DMS79 treated with DMSO at 0.1 percent for 48 hours (cell line): ENCODE results near the gene EEF1A2.

ENCODE experiments used
- DNase-seq: peaks from one replicate; lab custom pipeline; 2025; lab: John Stamatoyannopoulos, UW

Gene EEF1A2

GRCh38 chr20:63449796-63450730, 48.8 kb downstream of the EEF1A2 start:
- no peak for DNase-seq

GRCh38 chr20:63449025-63449424, 49.9 kb downstream of the EEF1A2 start:
- DNase-seq = no peak

- no peak for DNase-seq
Observed at GRCh38 chr20:63448031-63448430, 50.9 kb downstream of the EEF1A2 start.

GRCh38 chr20:63447320-63447719, 51.6 kb downstream of the EEF1A2 start:
- no peak for DNase-seq

- DNase-seq = no peak
Observed at GRCh38 chr20:63446216-63447024, 52.5 kb downstream of the EEF1A2 start.

- no peak for DNase-seq
Observed at GRCh38 chr20:63445075-63445734, 53.7 kb downstream of the EEF1A2 start.

GRCh38 chr20:63444548-63444947, 54.3 kb downstream of the EEF1A2 start:
- no peak for DNase-seq

GRCh38 chr20:63443606-63444395, 55.1 kb downstream of the EEF1A2 start:
- no peak for DNase-seq

GRCh38 chr20:63442100-63442493, 56.8 kb downstream of the EEF1A2 start:
- peak; percentile 17 for DNase-seq

GRCh38 chr20:63441136-63442099, 57.5 kb downstream of the EEF1A2 start:
- DNase-seq = no peak

GRCh38 chr20:63440366-63440955, 58.4 kb downstream of the EEF1A2 start:
- DNase-seq = no peak

- no peak for DNase-seq
Observed at GRCh38 chr20:63439866-63440265, 59.0 kb downstream of the EEF1A2 start.

GRCh38 chr20:63438121-63438520, 60.8 kb downstream of the EEF1A2 start:
- no peak for DNase-seq
